ENCODE measurements around the gene AASS.
"Not testable (repeated sequence)": the region's sequence is repeated elsewhere in the genome, so short reads cannot be mapped to it uniquely, and the experiment has no call there.

The AASS gene

DNA sequence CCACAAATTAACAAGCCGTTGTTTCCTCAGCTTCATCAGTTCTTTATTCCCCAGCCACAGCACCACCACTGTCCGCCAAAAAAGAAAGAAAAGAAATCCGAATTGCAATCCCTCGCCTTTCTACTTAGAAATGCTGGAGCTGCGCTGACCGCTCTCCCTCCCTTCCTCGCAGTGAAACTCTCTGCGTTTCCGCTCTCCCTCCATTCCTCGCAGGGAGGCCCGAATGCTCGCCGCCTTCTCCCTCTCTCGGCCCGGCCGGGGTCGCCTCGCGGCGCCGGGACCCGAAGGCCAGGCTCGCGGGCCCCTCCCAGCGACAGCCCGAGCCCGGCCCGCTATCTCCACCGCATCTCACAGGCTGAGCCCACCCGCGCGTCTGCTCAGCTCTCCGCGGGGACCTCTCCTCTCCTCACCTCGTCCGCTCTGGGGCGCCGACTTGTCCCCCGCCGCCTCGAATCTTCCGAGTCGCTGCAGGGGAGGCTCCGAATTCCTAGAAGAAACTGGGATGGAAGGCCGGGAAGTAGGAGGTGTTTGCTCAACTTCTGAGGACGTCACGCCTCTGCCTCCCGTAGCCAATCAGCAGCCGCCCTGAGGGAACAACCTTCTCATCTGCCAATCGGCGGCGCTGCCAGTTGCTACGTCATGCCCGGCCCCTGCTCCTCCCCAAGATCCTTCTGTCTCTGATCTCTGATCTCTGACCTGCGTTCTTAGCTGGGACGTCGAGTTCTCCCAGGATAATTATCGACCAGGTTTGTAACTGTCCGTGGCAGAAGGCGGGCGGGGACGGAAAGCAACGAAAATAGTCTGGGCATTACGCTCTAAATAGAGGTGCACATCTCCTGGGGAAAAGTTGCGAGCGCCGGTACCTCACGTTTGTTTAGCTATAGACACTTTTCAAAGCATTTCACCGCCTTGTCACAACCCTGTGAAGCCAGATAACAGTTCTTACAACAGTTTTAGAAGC lies at the start of gene AASS:
Gene AASS (minus strand): TSS at position 499 of the 961 bp plus-strand sequence. CDS start 10,523 bp downstream, outside the sequence.
- peak; percentile 99 for DNase-seq (ENCODE audit: low read depth, low spot score)

DNA sequence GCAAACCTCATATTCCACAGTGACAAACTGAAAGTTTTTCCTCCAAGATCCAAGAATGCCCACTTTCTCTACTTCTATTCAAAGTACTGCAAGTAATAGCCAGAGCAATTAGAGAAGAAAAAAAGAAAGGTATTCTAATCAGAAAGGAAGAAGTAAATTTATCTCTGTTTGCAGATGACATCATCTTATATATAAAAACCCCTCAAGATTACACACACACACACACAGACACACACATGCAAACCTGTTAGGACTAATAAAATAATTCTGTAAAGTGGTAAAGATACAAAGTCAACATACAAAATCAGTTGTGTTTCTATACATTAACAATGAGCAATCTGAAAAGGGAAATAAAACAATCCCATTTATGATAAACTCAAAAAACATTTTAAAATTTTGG lies 44.7 kb upstream of the AASS start:
- no peak for DNase-seq (ENCODE audit: low read depth, low spot score)

DNA sequence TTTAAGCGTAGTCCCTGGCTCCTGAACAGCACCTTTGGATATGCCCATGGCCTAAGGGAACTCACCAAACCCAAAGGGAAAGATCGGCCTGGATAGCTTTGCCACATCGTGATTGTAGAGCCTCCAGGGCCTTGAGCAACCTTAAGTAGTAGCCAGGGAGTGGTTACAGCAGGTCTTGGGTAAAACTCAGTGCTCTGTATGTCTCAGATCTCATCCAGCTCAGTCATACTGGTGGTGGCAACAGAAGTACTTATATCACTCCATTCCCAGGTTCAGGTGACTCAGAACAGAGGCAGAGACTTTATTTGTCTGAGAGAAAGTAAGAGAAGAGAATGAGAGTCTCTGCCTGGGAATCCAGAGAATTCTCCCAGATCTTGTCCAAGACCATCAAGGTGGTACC lies 39.1 kb upstream of the AASS start:
- DNase-seq (ENCODE audit: low read depth, low spot score) = no peak

DNA sequence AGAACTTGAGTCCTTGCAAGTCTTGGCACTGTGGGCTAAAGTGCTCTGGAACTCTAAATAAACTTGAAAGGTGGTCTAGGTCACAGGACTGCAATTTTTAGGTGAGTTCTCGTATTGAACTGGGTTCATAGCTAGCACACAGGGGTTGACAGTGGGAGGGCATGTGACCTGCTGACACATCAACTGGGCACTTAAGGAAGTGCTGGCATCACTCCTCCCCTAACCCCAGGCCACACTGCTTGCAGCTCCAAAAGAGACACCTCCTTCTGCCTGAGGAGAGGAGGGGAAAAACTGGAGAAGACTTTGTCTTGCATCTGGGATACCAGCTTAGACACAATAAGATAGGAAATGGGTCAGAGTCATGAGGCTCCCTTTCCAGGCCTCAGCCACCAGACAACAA lies 38.0 kb upstream of the AASS start:
- DNase-seq (ENCODE audit: low read depth, low spot score) = no peak

DNA sequence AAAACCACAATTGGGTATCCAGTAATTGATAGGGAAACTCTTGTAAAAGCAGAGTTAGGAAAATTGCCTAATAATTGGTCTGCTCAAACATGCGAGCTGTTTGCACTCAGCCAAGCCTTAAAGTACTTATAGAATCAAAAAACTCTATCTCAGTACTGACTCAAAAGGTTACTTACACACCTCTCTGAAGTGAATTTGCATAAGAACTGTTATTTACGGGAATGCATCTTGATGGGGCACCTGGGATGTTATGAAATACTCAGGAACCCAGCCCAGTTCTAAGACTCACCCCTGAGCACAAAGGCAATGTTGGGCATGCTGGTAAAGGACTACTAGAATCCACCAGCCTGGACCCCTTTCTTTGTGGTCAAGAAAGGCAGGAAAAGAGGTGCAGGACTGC lies 28.1 kb upstream of the AASS start:
- not testable (repeated sequence) for DNase-seq (ENCODE audit: low read depth, low spot score)

DNA sequence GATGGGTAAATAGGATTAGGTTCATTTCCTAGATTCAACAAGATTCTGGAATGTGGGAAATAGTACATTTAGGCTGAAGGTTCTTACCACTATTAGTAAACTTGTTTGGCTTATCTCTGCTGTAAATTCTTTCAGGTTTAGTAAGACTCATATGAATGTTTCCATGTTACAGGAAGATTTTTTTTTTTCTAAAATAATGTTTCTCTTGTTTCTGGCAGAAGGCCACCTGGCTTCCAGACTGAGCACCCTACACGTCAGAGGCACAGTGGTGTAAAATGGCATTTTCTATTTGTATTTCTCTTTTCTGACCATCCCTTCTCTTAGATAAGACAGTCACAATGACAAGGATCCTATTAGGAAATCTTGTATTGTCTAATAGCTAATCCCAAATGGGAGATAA lies 22.7 kb upstream of the AASS start:
- DNase-seq (ENCODE audit: low read depth, low spot score) = no peak

DNA sequence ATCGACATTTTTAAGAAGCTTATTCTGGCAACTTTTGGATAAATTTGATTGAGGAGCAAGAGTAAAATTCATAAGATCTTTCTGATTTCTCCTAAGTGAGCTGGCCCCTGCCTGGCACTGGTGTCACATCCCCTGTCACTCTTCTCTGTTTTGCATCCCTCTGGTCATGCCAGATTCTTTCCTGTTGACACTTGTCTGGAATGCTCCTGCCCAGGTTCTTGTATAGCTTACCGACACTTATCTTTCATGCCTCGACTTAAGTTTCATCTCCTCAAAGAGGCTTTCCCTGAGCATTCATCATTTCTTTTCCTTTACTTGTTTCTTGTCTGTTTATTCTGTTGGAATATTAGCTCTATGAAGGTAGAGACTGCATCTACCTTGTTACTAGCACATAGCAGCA lies 22.2 kb upstream of the AASS start:
- no peak for DNase-seq (ENCODE audit: low read depth, low spot score)

DNA sequence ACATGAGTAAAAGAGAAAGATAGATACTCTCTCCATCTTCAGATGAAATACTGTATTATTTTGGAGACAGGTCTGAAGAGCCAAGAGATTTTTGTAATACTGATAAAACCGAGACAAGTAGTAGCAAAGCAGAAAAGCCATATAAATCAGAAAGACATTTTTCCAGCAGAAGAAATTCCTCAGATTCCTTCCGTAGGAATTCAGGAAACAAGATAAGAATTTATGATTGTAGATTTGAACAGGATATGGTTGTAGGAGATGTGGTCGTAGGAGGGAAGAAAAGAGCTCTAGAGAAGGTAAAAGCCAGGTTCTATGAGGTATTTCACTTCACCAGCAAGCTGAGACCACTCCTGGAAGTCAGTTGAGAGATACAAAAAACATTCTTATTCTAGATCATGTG lies 17.6 kb upstream of the AASS start:
- no peak for DNase-seq (ENCODE audit: low read depth, low spot score)

DNA sequence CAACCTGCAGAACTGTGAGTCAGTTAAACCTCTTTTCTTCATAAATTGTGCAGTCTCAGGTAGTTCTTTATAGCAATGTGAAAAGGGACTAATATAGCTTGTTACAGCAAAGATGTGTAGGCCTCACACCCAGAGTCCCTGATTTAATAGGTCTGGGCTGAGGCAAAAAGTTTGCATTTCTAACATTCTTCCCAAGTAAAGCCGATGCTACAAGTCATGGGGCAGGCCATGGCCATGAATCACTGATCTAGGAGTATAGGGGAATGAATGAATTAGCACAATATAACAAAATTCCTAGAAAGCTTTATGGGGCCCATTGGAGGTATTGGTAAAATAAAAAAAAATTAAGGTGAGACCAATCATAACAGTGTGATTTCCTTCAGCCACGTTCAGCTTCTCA lies 11.5 kb upstream of the AASS start:
- DNase-seq (ENCODE audit: low read depth, low spot score) = no peak

DNA sequence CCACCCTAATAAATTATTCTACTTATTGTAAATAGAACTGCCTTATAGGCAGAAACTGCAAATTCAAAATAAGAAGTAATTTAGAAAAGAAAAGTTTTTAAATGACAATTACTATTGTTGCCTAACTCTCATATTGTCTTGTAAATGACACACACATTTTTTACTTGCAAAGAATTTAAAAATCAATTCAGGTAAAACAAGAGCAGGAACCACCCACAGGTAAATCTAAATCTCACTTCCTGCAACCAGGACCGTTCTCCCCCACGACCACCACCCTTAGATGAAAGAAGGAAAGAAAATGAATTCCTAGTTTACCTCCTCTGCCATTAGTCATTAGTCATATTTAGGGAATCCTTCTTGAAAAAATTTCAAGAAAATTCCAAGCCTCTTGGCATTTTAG lies 4.8 kb upstream of the AASS start:
- no peak for DNase-seq (ENCODE audit: low read depth, low spot score)

DNA sequence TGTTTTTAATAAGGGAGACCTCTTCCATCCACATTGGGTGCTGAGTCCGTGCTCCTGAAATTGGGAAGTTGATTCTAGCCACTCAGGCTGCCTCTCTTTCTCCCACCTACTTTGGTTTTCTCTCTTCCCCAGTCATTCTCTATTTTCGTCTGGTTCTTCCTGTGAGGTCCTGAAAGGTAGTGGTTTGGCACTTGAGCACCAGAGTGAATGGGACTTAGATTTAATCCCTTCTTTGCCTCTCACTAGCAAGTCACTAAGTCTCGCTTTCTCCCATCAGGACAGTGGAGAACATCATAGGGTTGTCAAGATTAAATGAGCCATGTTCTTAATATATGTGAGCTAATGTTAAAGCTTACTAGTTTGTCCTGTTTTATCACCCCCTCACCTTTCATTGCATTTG lies 4.0 kb upstream of the AASS start:
- DNase-seq (ENCODE audit: low read depth, low spot score) = no peak

DNA sequence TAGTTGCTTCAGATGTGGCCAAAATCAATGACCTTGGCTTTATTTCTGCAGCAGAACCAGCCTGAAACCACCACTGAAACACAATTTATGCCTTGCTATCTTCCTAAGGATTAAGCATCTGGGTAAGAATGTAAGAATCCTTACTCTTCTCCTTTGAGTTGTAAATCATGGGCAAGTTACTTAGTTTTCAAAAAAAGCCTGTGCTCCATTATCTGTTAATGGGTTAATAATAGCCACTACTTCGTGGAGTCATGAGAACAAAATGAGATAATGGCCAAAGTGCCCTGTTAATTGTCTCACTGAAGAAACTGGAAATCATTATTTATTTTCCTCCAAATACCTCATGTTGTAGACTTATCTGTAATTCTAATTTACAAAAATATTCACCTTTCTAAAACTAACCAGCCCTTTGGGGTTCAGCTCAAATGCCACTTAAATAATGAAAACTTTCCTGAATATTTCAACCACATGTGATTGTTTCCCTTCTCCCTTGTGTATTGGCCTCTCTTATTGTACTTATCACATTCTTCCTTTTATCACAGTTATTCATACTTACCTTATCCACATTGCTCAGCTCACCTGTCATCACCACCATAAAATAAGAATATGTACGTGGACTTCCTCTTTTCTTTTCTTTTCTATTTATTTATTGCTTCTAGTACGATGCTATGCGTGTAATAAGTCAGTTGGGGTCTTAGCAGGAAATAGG lies 2.0 kb upstream of the AASS start:
- no peak for DNase-seq (ENCODE audit: low read depth, low spot score)

DNA sequence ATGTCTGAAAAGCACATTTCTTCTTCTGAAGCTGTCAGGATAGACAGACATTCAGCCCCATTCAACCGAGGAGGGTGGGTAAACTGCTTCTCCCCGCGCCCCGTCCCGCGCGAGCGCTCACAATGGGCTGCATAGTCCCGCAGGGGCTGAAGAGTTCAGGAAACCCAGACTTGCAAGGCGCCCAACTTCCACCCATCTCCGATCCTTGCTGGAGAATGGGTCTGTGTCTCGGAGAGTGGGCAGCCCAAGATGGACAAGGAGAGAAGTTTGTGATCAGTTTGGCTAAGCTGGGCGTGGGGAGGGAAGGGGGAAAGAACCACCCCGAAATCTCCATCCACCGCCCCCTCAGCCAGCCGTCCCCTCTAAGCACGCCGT lies 686 bp downstream of the AASS start:
- DNase-seq (ENCODE audit: low read depth, low spot score) = peak; percentile 59

DNA sequence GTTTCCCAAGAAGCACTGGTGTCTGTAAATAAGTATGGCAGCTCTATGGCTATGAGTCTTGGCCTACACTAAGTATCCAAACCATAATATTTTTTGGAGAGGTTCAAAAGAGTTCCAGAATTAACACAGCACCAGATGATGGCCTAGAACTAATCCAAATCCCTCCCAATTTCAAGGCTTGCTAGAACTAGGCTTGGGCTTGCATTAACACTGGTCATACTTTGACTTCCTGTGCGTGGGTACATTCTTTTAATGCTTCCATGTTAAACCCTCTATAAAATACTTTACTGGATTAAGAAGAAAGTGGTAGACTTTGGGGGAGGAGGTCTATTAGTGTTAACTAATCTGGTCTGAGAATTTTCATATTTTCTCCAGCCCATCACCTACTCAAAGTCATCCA lies 3.1 kb downstream of the AASS start:
- no peak for DNase-seq (ENCODE audit: low read depth, low spot score)

DNA sequence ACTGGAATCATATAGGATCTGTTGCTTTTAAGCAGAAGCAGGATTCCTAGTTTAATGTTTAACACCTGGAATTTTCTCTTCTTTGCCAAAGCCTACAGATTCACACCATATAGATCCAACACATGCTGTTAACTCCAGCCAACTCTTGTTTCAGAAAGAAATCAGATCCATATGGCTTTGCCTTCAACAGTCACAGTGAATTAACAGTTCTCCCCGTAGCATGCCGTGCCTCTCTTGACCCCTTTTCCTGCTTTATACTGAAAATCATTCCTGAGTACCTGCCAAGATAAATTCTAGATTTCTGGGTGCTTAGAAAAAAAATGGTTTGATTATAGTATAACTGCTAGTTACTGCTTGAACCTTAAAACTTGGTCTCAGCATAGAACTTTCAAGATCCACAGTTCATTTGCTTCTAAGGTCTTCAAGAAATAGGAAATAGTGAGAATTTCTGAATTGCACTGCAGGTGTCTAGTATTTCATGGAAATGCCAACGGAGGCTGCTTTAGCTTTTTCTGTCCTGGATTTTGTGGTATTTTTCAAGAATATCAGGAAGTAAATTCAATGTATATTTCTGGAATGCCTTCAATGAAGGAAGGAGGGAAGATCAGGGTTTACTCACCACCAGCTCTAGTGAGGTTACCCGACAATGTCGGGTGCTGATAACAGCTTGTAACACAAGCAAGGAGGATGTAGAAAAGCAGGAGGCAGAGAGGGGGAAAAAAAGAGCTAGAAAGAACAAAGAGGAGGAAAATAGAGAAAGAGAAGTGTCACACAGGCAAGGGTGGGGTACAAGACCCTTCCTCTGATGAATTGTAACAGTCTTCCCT lies 6.6 kb downstream of the AASS start:
- DNase-seq (ENCODE audit: low read depth, low spot score) = no peak

DNA sequence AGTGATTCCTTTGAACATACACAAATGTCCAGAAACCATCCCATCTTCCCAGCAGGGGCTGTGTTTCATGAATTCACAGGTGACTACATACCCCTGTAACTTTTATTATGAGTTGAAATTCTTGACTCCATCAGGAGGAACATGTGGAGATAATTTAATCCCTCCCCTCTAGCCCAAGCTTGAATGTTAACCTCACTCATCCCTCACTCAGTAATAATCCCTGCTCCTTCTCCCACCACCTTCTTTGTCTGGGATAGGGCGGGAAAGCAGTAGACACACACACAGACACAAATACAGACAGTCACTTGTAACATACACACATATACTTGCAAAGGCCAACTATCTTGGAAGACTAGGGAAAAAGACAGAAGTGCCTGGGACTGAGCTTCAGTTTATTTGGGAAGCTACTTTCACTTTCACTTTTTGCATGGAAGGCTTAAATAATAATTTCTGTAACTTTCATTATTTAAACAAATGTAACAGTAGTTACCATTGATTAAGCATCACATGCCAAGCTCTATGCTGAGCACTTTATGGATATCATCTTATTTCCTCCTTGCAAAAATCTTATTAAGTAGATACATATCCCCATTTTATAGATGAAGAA lies 7.3 kb downstream of the AASS start:
- DNase-seq (ENCODE audit: low read depth, low spot score) = no peak

DNA sequence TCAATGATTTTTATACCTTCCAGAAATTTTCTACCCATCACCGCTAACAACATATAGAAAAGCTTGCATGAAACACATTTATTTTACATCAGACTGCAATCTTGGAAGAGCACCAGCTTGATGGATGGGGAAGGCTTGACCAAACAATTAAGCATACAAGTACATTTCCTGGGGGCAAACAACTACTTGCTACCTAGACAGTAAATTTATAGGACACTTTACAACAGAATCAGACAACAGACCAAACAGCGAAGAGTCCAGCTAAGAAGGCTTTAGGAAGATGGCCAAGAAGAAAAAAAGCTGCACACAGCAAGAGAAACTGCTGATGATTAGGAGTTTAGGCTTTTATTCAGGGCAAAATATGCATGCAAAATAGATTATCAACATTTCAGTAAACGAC lies 8.0 kb downstream of the AASS start:
- no peak for DNase-seq (ENCODE audit: low read depth, low spot score)

DNA sequence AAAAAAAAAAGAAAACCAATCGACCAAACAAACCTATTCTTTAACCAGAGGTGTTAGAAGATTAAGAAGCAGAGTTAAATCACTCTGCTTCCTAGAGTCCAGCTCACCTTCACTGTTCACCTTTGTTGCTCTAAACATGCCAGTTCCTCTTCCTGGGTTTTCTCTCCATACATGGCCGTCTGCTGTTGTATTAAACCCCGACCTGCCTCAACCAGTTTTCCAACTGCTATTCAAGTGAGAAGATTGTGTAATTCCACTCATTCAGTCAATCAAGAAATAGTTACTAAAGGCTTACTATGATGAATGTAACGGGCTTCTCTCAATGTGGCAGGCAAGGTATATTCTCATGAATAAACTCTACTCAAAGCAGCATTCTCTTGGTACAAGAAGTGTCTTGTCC lies 8.8 kb downstream of the AASS start:
- no peak for DNase-seq (ENCODE audit: low read depth, low spot score)

DNA sequence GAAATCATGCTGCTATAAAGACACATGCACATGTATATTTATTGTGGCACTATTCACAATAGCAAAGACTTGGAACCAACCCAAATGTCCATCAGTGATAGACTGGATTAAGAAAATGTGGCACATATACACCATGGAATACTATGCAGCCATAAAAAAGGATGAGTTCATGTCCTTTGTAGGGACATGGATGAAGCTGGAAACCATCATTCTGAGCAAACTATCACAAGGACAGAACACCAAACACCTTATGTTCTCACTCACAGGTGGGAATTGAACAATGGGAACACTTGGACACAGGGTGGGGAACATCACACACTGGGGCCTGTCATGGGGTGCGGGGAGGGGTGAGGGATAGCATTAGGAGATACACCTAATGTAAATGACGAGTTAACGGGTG lies 9.3 kb downstream of the AASS start:
- DNase-seq (ENCODE audit: low read depth, low spot score) = not testable (repeated sequence)

DNA sequence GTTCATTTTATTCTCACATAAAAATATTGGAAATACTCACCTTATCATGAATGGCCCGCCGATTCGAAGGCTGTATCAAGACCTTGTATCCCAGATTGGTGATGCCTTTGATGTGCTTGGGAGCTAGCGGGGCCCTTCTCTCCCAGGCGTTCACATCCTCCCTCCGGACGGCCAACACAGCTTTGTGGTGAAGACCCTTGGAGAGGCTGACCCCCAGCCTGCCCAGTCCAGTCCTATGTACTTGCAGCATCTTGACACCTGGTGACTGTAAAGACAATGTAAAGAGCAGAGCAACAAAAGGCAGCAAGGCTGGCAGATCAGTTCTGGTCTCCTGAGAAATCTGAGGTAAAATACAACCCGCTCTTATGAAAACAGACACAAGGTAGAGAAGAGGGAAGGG lies 10.6 kb downstream of the AASS start:
- no peak for DNase-seq (ENCODE audit: low read depth, low spot score)

DNA sequence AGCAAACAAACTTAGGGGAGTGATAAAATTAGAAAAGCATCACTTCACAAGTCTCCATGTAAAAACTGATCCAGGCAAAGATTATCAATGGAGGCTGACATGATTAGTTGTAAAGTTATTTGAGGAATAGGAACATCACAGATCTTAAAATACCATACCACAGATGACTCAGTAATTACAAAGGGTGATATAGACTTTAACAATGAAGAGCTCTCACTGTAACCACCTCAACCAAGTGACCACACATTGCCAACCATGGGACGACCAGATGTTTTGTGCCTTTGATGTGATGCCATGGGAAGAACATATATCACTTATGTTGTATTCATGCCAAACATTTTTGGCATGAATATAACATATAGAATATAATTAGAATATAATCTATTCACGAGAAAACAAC lies 11.7 kb downstream of the AASS start:
- DNase-seq (ENCODE audit: low read depth, low spot score) = no peak

DNA sequence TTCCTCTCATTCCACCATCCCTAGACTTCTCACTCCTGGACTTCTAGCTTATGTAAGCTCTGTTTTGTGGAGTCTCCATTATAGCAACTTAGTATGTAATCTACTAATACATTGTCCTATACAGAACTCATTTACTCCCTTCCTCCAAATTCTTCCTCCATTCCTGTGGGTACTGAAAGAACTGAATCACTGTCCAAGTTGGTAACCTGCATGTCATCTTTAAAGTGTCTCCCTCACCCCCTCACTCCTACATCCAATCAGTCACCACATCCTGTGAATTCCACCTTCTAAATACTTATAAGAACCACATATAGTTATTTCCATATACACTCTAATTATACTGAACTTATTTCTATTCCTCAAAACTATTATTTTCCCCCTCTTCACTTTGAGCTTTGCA lies 20.3 kb downstream of the AASS start:
- DNase-seq (ENCODE audit: low read depth, low spot score) = no peak
